ENCODE results near the gene DLL1.
"Not testable (repeated sequence)": the region's sequence is repeated elsewhere in the genome, so short reads cannot be mapped to it uniquely, and the experiment has no call there.

Gene DLL1, protein sequence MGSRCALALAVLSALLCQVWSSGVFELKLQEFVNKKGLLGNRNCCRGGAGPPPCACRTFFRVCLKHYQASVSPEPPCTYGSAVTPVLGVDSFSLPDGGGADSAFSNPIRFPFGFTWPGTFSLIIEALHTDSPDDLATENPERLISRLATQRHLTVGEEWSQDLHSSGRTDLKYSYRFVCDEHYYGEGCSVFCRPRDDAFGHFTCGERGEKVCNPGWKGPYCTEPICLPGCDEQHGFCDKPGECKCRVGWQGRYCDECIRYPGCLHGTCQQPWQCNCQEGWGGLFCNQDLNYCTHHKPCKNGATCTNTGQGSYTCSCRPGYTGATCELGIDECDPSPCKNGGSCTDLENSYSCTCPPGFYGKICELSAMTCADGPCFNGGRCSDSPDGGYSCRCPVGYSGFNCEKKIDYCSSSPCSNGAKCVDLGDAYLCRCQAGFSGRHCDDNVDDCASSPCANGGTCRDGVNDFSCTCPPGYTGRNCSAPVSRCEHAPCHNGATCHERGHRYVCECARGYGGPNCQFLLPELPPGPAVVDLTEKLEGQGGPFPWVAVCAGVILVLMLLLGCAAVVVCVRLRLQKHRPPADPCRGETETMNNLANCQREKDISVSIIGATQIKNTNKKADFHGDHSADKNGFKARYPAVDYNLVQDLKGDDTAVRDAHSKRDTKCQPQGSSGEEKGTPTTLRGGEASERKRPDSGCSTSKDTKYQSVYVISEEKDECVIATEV

GRCh38 chr6:170290296-170291128 lies at the start of gene DLL1:
Gene DLL1, minus strand, starts transcription at chr6:170291078. Its CDS starts 939 bp downstream, at chr6:170290139.
- DNase-seq (ENCODE audit: low read depth): no peak
- peak within 1 kb of the TSS; percentile 65 for H3K4me3 ChIP-seq (ENCODE audit: low read depth, low read length)

GRCh38 chr6:170335199-170335598 lies 44.3 kb upstream of the DLL1 start:
- DNase-seq (ENCODE audit: low read depth): not testable (repeated sequence)

DNA sequence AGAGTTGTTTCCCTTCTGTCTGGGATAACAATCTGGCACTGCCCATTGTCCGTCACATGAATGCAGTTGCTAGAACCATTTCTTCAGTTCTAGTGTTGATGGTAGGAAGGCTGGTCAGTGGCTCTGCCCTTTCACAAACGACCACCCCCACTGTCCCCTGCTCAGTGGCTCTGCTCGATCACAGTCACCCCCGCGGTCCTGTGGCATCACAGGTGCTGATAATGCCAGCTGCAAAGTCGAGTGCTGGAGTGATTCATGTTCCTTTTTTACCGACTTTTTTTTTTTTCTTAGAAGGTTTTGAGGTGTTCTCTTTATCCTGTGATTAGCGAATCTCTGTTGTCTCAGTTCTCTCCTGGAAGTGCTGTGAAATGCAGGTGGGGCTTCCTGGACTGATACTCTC lies 38.4 kb upstream of the DLL1 start:
- DNase-seq (ENCODE audit: low read depth): no peak
- no peak overlapping the region for H3K4me3 ChIP-seq (ENCODE audit: low read depth, low read length)

More at GRCh38 chr6:170335199-170335598, 44.3 kb upstream of the DLL1 start:
- not testable (repeated sequence) for H3K4me3 ChIP-seq (ENCODE audit: low read depth, low read length)

DNA sequence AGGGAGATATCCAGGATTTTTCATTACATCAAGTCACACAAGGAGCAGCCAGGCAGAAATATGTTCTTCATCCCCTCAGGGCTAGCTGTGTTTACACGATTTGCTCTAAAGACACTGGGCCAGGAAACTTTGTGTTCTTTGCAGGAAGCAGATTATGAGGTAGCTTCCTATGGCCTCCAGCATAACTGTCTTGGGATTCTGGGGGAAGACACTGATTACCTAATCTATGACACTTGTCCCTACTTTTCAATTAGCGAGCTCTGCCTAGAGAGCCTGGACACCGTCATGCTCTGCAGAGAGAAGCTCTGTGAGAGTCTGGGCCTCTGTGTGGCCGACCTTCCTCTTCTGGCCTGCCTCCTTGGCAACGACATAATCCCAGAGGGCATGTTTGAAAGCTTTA lies 26.8 kb upstream of the DLL1 start:
- no peak for DNase-seq (ENCODE audit: low read depth)
- H3K4me3 ChIP-seq (ENCODE audit: low read depth, low read length): no peak overlapping the region

DNA sequence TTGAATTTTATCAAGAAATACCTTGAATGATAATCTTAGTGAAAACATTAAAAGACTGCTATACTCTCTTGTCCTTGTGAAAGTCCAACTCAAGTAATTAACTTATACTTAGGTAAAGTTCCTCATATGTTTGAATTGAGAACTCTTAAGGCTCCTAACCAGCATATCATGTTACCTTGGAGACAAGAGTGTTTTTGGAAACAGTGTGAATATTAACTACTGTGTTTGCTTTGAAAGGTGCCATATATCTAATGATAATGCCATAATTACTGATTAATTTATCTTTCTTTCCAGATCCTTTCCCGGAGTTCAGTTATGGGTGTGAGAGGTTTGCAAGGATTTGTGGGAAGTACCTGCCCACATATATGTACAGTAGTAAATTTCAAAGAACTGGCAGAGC lies 26.2 kb upstream of the DLL1 start:
- DNase-seq (ENCODE audit: low read depth): no peak
- no peak overlapping the region for H3K4me3 ChIP-seq (ENCODE audit: low read depth, low read length)

GRCh38 chr6:170316071-170316470 lies 25.2 kb upstream of the DLL1 start:
- no peak for DNase-seq (ENCODE audit: low read depth)
- H3K4me3 ChIP-seq (ENCODE audit: low read depth, low read length): no peak overlapping the region

GRCh38 chr6:170314983-170315382 lies 24.1 kb upstream of the DLL1 start:
- DNase-seq (ENCODE audit: low read depth): no peak
- no peak overlapping the region for H3K4me3 ChIP-seq (ENCODE audit: low read depth, low read length)

DNA sequence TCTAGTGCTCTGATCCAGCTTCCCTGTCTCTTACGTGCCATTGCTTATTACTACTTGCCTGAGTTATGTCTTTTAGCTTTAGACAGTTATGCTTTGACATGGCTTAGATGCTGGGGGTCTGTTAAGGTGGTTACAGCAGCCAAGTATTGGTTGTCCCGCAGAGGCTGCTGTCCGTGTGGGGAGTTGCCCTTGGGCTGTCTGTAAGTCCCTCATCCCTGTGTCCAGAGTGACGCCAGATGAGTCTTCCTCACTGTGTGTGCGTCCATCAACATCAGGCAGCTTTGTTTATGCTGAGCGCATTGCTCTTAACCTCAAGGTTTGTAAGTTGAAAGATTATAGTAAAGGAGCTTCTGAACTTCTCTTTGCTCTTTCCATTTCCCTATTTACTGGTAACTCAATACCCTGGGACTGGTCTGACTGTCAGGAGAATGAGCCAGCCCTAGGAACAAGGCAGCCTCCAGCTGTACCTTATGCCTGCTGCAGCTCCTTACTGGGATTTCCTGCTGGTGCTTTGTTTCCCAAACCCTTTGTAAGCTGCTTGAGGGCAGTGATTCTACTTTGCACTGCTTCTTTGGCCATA lies 22.9 kb upstream of the DLL1 start:
- no peak overlapping the region for H3K4me3 ChIP-seq (ENCODE audit: low read depth, low read length)
- DNase-seq (ENCODE audit: low read depth): no peak

DNA sequence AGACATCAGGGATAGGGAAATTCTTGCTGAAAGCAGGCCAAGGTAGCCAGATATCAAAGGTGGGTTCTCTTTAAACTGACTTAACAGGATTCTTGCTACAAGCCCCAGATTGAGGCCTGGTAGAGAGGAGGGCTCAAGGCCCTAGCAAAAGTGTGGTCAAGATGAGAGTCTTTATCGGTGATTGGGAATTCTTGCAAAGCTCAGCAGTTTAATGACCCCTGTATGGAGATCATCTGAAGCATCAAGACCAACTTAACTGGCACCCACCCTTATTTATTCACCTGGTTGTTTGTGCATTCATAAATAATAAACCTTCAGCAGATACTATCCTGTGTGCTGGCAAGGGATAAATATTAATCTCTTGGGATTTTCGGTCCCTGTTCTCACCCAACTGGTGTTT lies 22.0 kb upstream of the DLL1 start:
- no peak overlapping the region for H3K4me3 ChIP-seq (ENCODE audit: low read depth, low read length)
- DNase-seq (ENCODE audit: low read depth): no peak

DNA sequence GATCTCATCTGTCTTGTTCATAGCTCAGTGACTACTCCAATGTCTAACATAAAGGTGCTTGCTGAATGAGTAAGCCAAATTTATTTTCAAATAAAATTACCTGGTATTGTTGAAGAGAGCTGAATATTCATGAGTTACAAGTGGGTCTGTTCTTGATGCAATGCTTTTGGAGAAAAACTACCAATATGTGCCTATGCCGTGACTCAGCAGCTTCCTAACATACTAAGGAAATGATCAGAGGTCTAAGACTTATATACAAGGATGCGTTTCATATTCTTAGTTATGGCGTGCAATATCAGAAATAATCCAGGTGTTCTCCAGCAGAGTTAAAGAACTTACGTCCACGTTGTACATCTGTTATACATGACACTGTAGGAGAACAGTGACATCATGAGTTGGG lies 20.8 kb upstream of the DLL1 start:
- no peak for DNase-seq (ENCODE audit: low read depth)
- no peak overlapping the region for H3K4me3 ChIP-seq (ENCODE audit: low read depth, low read length)

- DNase-seq (ENCODE audit: low read depth): no peak
- no peak overlapping the region for H3K4me3 ChIP-seq (ENCODE audit: low read depth, low read length)
These were observed 17.9 kb upstream of the DLL1 start for GRCh38 chr6:170308761-170309160.

DNA sequence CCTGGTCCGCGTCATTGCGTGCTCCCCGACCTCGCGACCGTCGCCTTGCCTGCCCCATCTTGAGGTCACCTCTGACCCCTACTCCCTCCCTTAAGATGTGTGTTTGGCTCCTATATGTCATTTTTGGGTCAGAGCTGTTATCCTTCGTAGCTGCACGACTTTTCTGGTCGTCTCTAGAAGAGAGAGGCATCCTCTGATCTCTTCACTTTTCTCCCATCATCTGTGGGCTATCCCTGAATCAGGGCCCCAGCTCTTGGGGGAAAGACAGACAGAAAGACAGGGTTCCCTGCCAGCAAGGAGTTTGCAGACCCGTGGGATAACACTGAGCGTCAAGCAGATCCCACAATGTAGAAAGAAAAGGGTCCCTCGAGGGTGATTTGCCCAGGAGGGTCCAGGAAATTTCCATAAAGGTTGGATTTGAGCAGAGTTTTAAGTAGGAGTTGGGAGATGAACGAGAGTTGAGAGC lies 16.2 kb upstream of the DLL1 start:
- DNase-seq (ENCODE audit: low read depth): no peak
- peak overlapping the region; percentile 84 for H3K4me3 ChIP-seq (ENCODE audit: low read depth, low read length)

GRCh38 chr6:170306324-170307079 lies 15.6 kb upstream of the DLL1 start, which contains the start of gene FAM120B:
Gene FAM120B, plus strand, starts transcription at chr6:170306758. Its CDS starts 10,633 bp downstream, at chr6:170317391.
- peak within 1 kb of the TSS; percentile 84 for H3K4me3 ChIP-seq (ENCODE audit: low read depth, low read length)

GRCh38 chr6:170305805-170306323 lies 15.0 kb upstream of the DLL1 start:
- H3K4me3 ChIP-seq (ENCODE audit: low read depth, low read length): peak overlapping the region; percentile 84
- DNase-seq (ENCODE audit: low read depth): no peak

More at GRCh38 chr6:170306324-170307079, 15.6 kb upstream of the DLL1 start, which contains the start of gene FAM120B:
- peak; percentile 76 for DNase-seq (ENCODE audit: low read depth)

DNA sequence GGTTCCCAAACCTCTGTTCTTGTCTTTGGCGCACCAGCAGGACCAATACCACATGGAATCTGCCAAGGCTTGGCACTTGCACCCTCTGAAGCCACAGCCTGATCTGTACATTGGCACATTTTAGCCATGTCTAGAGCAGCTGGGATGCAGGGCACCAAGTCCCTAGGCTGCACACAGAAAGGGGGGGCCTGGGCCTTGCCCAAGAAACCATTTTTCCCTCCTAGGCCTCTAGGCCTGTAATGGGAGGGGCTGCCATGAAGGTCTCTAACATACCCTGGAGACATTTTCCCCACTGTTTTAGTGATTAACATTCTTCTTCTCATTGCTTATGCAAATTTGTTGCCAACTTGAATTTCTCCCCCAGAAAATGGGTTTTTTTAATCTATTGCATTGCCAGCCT lies 10.3 kb upstream of the DLL1 start:
- DNase-seq (ENCODE audit: low read depth): no peak
- H3K4me3 ChIP-seq (ENCODE audit: low read depth, low read length): no peak overlapping the region

DNA sequence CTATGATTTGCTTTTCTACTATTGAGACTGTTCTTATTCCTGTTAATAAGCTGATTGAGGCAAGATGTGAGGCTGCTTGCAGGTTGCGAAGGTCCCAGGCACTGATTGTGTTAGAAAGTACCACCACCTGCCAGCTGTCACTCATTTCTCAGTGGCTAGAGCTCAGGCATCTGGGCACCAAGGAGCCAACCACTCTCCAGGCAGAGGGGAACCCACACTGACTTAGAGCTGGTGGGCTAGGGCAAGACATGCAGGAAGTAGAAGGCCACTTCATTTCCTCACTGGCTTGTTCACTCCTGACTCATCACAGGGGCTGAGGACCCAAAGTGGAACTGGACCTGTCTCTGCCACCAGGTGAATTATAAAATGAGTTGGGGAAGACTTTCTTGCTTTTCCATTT lies 7.8 kb upstream of the DLL1 start:
- no peak for DNase-seq (ENCODE audit: low read depth)
- no peak overlapping the region for H3K4me3 ChIP-seq (ENCODE audit: low read depth, low read length)

- H3K4me3 ChIP-seq (ENCODE audit: low read depth, low read length): no peak overlapping the region
- DNase-seq (ENCODE audit: low read depth): no peak
These were observed 6.9 kb upstream of the DLL1 start for GRCh38 chr6:170297576-170298330.
